NCI-H748 (cell line): ENCODE data around the gene EFCAB12.

ENCODE experiments used
- DNase-seq: peaks from one replicate; lab custom pipeline; 2025; ENCODE audit not compliant: unreplicated experiment; lab: John Stamatoyannopoulos, UW

The EFCAB12 gene

DNA sequence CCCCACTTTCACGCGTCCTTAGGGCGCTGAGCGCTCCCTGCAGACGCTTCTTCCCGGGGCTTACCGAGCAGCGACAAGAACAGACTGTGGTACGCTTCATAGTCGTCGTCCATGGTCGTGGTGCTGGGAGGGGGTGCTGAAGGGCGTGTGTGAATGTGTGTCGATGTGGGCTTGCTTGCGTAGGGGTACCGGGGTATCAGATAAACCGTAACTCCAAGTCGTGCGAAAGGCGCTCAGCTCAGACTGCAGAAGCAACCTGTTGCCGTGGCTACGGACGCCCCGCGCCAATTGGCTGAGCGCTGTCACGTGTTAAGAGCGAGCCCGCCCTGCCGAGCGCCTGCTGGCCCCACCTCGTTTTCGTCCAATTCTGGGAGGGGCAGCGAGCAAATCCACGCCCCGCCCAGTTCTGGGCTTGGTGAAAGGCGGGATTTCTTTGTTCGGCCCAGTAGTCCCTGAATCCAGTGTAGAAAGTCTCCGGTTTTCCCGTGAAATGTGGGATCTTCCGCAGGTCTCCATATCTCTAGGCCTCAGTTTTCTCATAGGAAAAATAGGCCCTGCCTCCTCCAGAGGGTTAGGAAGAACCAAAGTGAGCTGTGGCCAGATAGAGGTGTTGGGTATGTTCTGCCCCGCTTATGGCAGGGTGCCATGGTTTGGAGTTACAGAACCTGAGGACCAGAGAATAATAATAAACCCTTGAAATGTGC, at the start of gene EFCAB12:
EFCAB12 (minus strand) TSS at position 261 of the 704 bp plus-strand sequence; CDS start at position 113, 148 bp downstream.
- DNase-seq, result peak; percentile 94

DNA sequence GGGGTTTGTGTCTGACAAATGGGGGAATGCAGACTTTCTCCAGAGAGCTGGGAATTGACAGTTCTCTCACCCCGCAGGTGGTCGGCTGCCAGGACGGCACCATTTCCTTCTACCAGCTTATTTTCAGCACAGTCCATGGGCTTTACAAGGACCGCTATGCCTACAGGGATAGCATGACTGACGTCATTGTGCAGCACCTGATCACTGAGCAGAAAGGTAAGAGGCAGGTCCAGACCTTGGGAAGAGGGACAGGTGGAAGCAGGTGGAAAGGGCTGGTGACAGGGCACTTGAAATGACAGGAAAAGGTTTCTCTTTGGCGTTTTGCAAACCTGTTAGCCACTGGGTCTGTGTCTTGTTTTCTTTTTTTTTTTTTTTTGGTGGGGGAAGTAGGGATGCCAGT, 48.1 kb upstream of the EFCAB12 start:
- DNase-seq, result no peak

DNA sequence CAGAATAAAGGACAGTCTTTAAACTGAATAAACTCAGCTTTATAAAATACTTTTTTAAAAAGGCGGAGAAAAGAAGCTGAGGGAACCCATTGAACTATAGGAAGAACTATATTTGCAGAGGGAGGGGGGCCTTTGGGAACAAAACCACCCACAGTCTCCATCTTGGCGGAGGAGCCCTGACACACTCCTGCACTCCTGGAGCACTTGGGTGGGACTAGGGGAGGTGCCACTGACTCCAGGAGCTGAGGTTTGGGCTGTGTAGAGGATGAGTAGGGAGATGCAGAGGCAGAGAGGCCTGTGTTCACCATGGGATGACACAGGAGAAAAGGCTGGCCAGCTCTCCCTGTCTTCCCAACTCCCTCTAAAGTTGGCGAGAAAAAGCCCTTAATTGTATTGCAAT, 47.4 kb upstream of the EFCAB12 start:
- no peak for DNase-seq

DNA sequence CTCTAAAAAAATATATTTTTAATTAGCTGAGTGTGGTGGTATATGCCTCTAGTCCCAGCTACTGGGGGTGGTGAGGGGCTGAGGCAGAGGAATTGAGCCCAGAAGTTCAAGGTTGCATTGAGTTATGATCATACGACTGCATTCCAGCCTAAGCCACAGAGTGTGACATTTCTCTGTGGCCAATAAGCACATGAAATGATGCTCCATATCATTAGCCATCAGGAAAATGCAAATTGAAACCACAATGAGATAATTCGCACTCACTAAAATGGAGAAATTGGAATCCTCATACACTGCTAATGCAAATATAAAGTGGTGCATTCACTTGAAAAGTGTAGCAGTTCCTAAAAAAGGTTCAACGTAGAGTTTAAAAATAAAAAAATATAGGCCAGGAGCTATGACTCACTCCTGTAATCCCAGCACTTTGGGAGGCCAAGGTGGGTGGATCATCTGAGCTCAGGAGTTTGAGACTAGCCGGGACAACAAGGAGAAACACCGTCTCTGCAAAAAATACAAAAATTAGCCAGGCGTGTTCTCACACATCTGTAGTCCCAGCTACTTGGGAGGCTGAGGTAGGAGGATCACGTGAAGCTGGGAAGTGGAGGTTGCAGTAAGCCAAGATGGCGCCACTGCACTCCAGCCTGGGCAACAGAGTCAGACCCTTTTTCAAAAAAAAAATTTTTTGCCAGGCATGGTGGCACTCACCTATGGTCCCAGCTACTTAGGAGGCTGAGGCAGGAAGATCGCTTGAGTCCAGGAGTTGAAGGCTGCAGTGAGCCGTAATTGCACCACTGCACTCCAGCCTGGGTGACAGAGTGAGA, 46.8 kb upstream of the EFCAB12 start:
- no peak for DNase-seq

DNA sequence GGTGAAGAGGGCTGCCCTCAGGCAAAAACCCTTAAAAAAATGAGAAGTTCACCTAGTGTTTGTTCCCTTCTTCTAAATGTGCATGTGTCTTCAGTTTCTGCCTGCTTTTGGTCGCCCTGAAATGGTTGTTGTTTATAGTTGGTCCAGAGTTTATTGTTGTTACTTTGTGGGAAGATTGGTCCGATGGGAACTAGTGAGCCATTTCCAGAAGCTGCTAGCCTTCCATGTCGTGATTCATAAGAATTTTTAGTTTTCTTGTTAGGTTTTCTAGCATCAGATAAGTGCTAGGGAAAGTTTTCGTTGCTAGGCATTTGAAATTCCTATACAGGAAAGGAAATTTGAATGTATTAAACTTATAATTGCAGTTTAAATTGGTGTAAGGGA, 45.3 kb upstream of the EFCAB12 start:
- no peak for DNase-seq

DNA sequence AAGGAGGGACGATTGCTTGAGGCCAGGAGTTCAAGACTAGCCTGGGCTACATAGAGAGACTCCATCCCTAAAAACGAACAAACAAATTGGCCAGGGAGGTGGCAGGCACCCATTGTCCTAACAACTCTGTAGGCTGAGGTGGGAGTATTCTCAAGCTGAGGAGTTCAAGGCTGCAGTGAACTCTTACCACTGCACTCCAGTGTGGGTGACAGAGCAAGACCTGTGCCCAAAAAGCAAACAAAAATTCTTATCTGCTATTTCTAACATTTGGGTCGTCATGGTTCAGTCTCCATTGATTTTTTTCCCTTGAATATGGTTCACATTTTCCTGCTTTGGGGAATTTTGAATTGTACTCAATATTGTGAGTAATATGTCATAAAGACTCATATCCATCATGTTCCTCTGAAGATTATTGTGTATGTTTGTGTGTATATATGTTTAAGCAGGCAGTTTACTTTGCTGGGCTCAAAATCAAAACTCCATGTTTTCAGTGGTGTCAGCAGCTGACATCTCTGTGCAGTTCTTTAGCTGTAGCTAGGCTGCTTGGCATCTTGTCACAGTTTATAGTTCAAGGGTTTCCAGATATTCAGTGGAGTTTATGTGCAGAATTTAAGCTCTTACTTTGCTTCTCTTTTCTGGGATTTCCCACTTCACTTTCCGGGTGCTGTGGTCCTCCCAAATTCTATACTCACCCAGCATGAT, 44.8 kb upstream of the EFCAB12 start:
- DNase-seq, result no peak

DNA sequence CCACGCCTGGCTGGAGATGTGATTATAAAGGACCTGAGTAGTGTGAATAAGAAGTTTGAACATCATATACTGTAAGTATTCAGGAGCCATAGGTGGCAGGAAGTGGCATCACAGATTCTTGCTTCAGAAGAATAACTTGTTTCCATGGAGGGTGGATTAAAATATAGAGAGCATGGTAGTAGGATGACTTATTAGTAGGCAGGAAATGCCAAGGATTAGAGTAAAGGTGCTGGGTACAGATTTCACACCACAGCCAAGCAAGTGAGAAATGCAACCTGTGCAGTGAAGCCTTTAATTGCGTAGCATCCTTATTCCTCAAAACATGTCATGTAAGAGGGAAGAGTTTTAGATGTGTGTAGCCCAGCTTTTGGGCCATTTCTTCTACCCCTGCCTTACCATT, 42.4 kb upstream of the EFCAB12 start:
- no peak for DNase-seq

DNA sequence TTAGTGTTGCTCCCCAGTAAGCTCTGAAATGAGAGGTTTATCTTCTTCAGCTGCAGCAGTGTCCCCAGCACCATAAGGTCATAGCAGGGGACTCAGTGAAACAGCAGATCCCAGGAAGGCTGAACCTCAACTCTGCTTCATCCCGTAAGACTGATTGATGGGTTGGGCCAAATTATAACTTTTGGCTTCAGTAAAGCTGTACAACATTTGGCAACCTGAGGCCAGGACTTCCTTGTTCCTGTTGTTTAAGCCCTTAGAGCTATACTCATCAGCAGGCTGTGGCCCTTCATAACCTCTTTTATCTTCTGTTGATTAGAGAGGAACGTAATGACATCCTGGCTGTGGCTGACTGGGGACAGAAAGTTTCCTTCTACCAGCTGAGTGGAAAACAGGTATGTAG, 40.6 kb upstream of the EFCAB12 start:
- DNase-seq, result no peak

DNA sequence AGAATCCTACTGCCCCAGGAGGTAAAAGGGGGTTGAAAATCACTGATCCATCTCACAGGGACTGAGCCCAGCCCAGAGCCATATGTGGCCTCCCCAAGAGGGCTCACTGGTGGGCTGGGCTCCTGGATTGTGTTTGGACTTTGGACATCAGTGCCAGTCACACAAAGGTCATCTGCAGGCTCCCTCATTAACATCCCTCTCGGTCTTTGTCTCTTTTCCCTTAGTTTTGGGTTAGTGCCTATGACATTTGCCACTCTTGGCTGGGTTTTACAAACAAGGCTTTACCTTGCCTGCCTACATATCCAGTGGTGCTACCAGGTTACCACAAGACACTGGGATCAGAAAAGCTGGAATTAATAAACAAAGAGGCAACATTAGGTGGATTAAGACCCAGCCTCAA, 39.5 kb upstream of the EFCAB12 start:
- DNase-seq, result no peak

DNA sequence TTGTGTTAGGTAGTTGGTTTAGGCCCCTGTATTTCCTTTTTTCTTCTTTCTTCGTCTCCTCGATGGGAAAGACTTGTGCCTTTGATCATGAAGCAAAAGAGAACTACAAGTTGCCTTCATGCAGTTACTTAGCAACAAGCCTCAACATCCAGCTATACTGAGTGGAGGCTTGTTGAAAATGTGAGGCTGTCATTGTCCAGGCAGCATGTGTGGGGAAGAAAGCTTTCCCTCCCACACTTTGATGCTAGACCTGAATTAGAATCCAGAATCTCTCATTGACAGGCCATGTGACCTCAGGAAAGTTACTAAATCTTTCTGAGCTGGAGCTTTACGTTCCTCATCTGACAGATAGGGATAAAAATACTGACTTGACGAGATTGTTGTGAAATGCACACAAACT, 35.3 kb upstream of the EFCAB12 start:
- DNase-seq, result no peak

DNA sequence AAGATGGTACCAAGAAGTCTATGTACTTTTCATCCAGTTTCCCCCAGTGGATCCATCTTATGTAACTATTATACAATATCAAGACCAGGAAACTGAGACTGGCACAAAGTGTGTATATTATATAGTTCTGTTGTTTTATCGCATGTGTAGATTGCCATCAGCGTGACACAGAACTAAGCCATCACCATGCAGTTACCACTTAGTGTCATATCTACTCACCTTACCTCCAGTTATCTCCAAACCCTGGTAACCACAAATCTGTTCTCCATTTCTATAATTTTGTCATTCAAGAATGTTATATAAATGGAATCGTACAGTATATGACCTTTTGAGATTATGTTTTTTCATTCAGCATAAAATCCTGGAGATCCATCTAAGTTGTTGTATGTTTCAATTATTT, 34.7 kb upstream of the EFCAB12 start:
- DNase-seq, result no peak

DNA sequence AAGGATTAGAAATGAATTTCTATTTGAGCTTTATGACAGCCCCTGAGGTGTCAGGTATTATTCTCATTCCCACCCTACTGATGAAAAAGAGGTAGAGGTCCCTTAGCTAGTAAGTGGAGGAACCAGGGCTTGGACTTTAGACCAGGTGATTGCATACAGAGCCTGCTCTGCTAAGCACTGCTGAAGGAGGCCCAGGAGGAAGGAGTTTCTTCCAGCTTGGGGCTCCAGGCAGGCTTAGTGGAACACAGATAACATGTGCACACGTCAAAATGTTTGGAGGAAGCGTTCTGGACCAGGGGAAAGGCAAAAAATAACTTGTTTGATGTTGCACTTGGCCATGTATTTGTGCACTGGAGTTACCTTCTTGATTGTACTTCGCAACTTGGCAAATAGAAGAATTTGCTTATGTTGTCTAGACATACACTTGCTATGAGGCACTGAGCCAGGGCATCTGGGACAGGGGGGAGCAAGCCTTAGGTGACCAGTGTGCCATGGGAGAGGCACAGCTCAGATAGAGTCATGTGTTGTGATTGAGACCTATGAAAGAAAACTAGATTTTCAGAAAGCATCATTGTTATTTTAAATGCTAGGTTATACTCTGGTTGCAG, 34.0 kb upstream of the EFCAB12 start:
- DNase-seq, result no peak

DNA sequence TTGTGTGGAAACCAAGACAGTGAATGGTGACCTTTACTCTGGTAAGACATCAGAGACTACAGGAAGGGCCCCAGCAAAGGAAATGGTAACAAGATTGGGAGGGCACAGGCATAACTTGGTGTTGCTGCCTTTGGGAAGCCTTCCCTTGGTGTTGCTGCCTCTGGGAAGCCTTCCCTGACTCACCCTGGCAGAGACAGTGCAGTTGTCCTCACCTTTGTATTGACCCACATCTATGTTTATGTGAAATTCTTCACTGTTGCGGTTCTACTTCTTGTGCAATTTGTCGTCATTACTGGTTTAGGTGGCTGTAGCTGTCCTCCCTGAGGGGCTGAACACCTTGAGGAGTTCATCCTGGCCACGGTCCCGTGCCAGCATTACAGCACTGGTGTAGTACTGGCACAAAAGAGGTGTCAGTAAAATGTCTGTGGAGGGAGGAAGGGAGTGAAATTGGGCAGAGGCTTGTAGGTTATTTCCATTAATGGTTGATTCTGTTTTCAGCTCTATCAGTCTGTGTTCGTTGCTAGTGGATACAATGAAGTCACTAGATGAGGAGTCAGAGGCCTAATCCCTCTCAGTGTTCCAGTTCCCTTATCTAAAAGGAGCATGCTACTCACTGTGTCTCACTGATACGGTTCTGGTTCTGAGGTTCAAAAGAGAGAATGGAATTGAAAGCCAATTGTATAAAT, 33.2 kb upstream of the EFCAB12 start:
- no peak for DNase-seq

DNA sequence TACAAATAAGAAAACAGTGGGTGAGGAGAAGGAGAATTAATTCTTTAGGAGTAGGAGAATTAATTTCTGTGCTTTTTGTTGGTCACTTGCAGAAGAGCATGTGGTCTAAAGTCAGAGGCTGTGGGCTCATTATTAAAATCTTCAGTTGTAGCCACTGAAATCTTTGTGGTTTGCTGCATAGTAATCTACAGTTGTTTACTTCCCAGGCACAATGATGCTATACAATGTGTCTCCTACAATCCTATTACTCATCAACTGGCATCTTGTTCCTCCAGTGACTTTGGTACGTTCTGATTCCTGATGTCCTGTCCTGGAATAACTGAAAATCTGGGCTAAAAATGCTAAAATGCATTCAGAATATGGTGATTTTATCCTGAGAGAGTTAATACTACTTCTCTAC, 32.6 kb upstream of the EFCAB12 start:
- no peak for DNase-seq

DNA sequence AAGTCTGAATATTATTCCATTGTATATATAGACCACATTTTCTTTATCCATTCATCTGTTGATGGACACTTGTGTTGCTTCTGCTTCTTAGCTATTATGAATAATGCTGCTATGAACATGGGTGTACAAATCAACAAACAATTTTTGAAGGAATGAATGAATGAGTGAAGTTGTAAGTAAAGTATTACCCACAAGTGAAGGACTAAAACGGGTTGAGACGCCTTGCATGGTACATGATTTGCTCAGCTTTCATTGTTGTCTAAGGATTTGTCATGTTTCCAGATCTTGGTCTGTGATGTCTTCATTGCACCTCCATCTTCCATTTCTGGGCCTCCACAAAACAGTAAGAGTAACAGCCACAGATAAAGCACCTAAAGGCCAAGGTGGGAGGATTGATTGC, 32.1 kb upstream of the EFCAB12 start:
- DNase-seq, result no peak

DNA sequence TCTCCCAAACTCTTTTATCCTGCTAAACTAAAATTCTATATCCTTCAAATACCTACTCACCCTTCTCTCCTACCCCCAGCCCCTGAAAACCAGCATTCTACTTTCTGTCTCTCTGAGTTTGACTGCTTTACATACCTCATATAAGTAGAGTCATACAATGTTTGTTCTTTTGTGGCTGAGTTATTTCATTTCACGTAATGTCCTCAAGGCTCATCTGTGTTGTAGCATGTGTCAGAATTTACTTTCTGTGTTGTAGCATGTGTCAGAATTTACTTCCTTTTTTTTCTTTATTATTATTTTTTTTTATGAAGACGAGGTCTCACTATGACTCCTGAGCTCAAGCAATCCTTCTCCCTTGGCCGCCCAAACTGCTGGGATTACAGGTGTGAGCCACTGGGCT, 31.7 kb upstream of the EFCAB12 start:
- no peak for DNase-seq

DNA sequence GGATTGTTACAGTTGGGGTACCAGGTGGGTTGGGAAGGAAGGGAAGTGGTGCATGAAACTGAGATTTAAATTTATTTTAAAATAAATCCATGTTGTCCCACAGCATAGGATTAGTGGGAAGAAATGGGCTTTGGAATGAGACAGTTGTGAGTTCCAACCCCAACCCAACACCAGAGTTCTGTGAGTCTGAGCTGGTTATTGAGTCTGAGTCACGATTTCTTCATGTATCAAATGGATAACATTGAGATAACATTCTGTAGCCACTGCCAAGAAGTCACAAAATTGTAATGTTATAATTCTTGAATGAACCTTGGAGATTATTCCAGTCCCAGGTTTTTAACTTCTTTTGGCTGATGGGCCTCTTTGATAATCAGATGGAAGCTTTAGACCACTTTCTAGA, 25.3 kb upstream of the EFCAB12 start:
- DNase-seq, result no peak

DNA sequence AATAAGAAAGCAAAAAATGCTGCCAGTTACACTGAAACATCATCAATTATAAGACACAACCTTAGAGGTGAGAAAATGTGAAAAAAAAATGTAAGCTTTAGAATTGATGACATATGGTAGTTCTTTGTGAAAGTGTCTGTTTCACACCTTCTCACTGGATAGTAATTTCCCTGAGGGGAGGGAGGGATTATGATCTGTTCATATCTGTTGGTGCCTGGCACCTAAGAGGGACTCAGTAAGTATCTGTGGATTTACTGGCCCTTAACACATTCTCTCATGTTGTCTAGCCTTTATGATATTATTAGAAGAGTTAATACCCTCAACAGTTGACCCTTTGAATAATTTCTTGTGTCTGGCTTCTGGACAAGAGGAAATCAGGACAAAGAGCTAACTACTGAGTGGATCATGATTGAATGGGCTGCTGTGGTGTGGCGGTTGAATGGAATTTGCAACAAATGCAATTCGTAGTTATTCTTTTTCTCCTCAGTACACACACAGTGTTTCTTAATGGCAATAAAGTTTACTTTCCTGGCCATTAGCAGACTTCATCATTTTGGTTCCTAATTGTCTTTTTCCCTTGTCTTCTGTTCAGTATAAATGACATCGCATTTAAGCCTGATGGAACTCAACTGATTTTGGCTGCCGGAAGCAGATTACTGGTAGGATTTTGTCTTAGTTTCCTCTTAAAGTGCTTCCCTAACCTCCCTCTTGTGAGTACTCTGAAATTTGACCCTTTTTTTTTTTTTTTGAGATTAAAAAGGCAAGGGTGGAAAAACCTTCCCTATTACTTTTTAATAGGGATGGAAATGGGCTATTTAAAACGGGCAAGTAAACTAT, 21.1 kb upstream of the EFCAB12 start:
- DNase-seq, result no peak

DNA sequence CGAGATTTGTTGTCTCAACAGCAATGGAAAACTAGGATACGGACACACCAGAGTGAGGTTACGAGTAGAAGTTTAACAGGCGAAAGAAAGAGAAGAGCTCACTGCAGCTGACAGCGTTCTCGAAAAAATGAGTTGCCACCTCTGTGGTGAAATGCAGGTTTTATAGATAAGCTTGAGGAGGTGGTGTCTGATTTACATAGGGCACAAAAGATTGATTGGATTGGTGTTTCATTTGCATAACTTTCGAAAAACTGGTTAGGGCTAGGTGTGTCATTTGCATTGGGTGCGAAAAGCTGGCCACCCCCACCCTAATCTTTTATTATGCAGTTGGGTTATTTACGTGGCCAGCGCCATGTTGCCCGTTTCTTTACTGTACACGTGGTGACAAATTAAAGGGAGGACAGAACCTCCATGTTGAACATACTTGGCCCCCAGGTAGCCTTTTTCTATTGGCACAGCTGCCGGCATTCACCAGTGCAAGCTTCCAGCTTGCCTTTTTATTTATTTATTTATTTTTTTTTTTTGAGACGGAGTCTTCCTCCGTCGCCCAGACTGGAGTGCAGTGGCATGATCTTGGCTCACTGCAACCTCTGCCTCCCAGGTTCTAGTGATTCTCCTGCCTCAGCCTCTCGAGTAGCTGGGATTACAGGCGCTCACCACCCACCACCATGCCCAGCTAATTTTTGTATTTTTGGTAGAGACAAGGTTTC, 19.9 kb upstream of the EFCAB12 start:
- DNase-seq, result no peak

DNA sequence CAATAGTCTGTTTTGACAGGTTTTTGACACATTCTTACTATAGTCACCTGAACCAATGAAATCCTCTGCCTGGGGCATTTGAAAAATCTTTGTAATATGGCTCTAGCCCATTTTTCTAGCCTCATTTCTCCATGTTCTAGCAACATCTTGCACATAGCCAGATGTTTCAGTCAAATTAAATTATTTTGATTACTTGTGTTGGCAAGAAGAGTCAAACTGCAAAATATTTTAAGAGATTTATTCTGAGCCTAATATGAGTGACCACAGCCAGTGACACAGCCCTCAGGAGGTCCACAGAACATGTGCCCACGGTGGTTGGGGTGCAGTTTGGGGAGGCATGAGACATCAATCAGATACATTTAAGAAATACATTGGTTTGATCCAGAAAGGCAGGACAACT, 18.5 kb upstream of the EFCAB12 start:
- no peak for DNase-seq
